Mesendoderm (in vitro differentiated cells): ENCODE measurements around the gene MAP3K4.

Source experiments
- DNase-seq: peaks from one replicate; pipeline ENCODE4 v3.0.0; 2013
- H2AK5ac ChIP-seq: 2 replicates; pipeline ENCODE4 v1.6.1; 2013; ENCODE audit warnings: low read length, inconsistent platforms
- H2BK120ac ChIP-seq: 2 replicates; pipeline ENCODE4 v1.6.1; 2013; ENCODE audit warnings: low read depth, mild to moderate bottlenecking, low read length, moderate library complexity, mixed read lengths
- H2BK15ac ChIP-seq: replicated peaks from 2 replicates; pipeline ENCODE4 v1.6.1; 2013; ENCODE audit warnings: low read depth, mild to moderate bottlenecking, moderate library complexity
- H2BK5ac ChIP-seq: 2 replicates; pipeline ENCODE4 v1.6.1; 2013; ENCODE audit warnings: low read length, inconsistent platforms
- H3K18ac ChIP-seq: 2 replicates; pipeline ENCODE4 v1.6.1; 2013; ENCODE audit warnings: mild to moderate bottlenecking, low read length, mixed read lengths
- H3K23ac ChIP-seq: one replicate; pipeline ENCODE4 v1.6.1; 2013; ENCODE audit warnings: low read length
- H3K27ac ChIP-seq: 2 replicates; pipeline ENCODE4 v1.5.1; 2013; ENCODE audit warnings: low read depth, mild to moderate bottlenecking, inconsistent platforms, low read length, moderate library complexity
- H3K27me3 ChIP-seq: 2 replicates; pipeline ENCODE4 v1.6.1; 2013; ENCODE audit warnings: low read length, control low read depth, mild to moderate bottlenecking, inconsistent platforms; ENCODE audit not compliant: insufficient read depth, poor library complexity
- H3K36me3 ChIP-seq: 2 replicates; pipeline ENCODE4 v1.6.1; 2013; ENCODE audit warnings: low read length, inconsistent platforms; ENCODE audit not compliant: control insufficient read depth, insufficient read depth
- H3K4ac ChIP-seq: one replicate; pipeline ENCODE4 v1.6.1; 2013; ENCODE audit warnings: low read depth, mild to moderate bottlenecking, low read length, moderate library complexity
- H3K4me1 ChIP-seq: 2 replicates; pipeline ENCODE4 v1.6.1; 2013; ENCODE audit warnings: low read depth, low read length, inconsistent platforms; ENCODE audit not compliant: control insufficient read depth
- H3K4me2 ChIP-seq: 2 replicates; pipeline ENCODE4 v1.6.1; 2013; ENCODE audit warnings: low read length
- H3K4me3 ChIP-seq: 2 replicates; pipeline ENCODE4 v1.5.1; 2013; ENCODE audit warnings: mild to moderate bottlenecking, low read length
- H3K56ac ChIP-seq: one replicate; pipeline ENCODE4 v1.6.1; 2013; ENCODE audit warnings: low read length
- H3K79me1 ChIP-seq: 2 replicates; pipeline ENCODE4 v1.6.1; 2013; ENCODE audit warnings: low read length, inconsistent platforms
- H3K79me2 ChIP-seq: 2 replicates; pipeline ENCODE4 v1.6.1; 2013; ENCODE audit warnings: mild to moderate bottlenecking, low read length; ENCODE audit not compliant: control insufficient read depth, insufficient read depth
- H3K9ac ChIP-seq: 2 replicates; pipeline ENCODE4 v1.6.1; 2013; ENCODE audit warnings: low read length, inconsistent platforms
- H4K5ac ChIP-seq: one replicate; pipeline ENCODE4 v1.6.1; 2013; ENCODE audit warnings: low read length
- H4K8ac ChIP-seq: one replicate; pipeline ENCODE4 v1.6.1; 2013; ENCODE audit warnings: low read depth, mild to moderate bottlenecking, control low read depth, low read length, moderate library complexity
- WGBS: extraction: QIAGEN DNeasy Blood & Tissue Kit; methylation state at CpG from one replicate; pipeline ENCODE4 v1.1.7; 2013; ENCODE audit warnings: low lambda C conversion rate, missing lambda C conversion rate; ENCODE audit not compliant: insufficient coverage; ENCODE audit errors: extremely low coverage; 5-methylcytosine and 5-hydroxymethylcytosine counted together

The MAP3K4 gene

DNA sequence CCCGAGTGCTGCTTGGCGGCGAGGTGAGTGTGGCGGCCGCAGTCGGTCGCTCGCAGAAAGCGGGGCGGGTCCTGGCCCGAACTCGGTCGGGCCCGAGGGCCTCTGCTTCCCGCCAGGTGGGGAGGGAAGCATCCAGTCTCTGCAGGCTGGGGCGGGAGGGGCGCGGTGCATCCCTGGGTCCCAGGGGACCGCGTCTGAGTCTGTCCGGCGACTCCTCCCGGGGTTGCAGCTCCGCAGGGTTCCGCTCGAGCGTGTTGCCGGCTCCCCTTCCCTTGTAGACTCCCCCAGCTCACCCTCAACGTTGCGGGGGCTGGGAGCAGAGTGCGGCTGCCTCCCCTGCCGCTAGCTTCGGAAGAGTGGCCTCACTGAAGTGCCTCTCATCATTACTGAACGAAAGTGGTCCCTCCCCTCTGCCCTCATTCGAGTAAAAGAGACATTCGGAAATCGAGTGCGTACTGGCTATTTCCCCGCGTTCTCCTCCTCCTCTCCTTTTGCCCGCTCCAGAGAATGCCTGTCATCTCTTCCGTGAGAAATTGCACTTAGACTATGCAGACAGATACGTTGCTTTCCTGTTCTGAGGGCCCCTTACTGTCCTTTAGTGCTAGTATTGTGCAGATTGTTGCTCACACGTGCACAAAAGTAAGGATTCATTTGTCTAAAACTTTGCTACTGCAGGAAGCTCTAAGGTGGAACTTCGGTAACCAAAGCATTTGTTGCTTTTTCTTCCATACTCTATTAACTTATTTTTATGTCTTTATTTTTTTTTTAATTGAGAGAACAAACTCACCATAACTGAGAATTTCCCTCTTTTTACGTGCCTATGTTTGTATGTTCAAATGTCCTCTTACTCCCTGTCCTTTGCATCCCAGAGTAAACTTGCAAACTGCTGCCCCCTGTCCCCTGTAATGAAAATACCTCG lies 751 bp downstream of the MAP3K4 start:
- no CpG with 5 or more reads among the region's 47 CpGs for WGBS
- peak overlapping the region; percentile 81 for H3K23ac ChIP-seq

DNA sequence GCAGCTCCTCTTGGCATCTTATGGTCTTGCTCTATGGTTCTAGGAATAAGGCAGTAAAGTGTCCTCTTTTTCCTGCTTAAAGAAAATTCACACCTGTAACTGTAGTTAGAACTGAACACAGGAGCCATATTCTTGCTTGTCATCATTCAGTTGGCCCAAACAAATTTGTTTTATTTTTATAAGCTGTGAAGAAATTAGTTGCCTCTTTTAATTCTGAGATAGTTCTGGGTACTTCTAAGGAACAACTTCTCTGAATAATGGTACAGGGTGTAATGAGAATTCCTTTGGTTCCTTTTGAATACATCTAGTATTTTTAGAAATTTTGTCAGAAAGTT lies 1.4 kb downstream of the MAP3K4 start:
- no peak overlapping the region for H3K56ac ChIP-seq

More for the DNA sequence above, 751 bp downstream of the MAP3K4 start:
- Histone ChIP-seq H3K27ac (peak overlapping the region; percentile 91), H2BK120ac (peak overlapping the region; percentile 22), H3K4ac (peak overlapping the region; percentile 83), H4K8ac (peak overlapping the region; percentile 30), H3K27me3 (no peaks in the 10 kb centered on the region), H3K4me1 (peaks cover 4% of the 10 kb centered on the region), H2BK5ac (peak overlapping the region; percentile 92), H3K4me2 (peak overlapping the region; percentile 100), H2BK15ac (no peak overlapping the region), H3K9ac (peak overlapping the region; percentile 99), H3K56ac (peak overlapping the region; percentile 99), H2AK5ac (no peak overlapping the region), H3K36me3 (no peaks in the 10 kb centered on the region), H3K18ac (peak overlapping the region; percentile 86), H4K5ac (no peak overlapping the region), H3K79me2 (peaks cover 41% of the 10 kb centered on the region), H3K79me1 (peaks cover 10% of the 10 kb centered on the region), H3K4me3 (peak overlapping the region; percentile 98)
- peak; percentile 88 for DNase-seq

DNA sequence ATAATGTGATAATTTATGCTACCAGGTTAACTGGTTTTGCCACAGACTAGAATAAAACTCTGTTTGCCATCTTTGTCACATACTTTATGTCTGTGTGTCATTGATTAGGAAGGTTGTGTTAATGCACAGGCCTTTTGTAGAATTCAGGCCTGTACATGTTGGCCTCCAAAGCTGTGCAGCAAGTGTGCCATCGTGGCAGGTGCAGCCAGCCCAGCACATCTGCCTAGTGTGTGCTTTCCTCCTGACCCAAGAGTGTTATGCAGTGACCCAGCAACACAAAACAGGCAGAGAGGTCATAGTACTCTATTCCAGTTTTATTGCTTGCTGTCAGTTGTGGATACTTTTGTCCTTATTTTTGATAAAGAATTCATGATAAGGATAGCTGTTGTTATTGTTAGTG lies 3.7 kb downstream of the MAP3K4 start:
- H2AK5ac ChIP-seq: no peak overlapping the region
- H3K4me2 ChIP-seq: no peak overlapping the region
- no peak overlapping the region for H2BK120ac ChIP-seq
- H3K9ac ChIP-seq: no peak overlapping the region
- peaks cover 12% of the 10 kb centered on the region for H3K79me1 ChIP-seq
- no peak overlapping the region for H4K5ac ChIP-seq
- H3K36me3 ChIP-seq: no peaks in the 10 kb centered on the region
- no peak for DNase-seq
- H3K4me1 ChIP-seq: peaks cover 4% of the 10 kb centered on the region
- H4K8ac ChIP-seq: no peak overlapping the region
- H3K18ac ChIP-seq: no peak overlapping the region
- no peak overlapping the region for H3K4me3 ChIP-seq
- H3K56ac ChIP-seq: no peak overlapping the region
- peaks cover 59% of the 10 kb centered on the region for H3K79me2 ChIP-seq
- no peak overlapping the region for H2BK15ac ChIP-seq
- no peak overlapping the region for H3K27ac ChIP-seq
- H2BK5ac ChIP-seq: no peak overlapping the region
- H3K23ac ChIP-seq: no peak overlapping the region
- no peak overlapping the region for H3K4ac ChIP-seq
- no peaks in the 10 kb centered on the region for H3K27me3 ChIP-seq
- no CpG with 5 or more reads among the region's 1 CpG for WGBS

More for the DNA sequence above, 1.4 kb downstream of the MAP3K4 start:
- H3K4me3 ChIP-seq: no peak overlapping the region
- H4K5ac ChIP-seq: no peak overlapping the region
- peaks cover 10% of the 10 kb centered on the region for H3K79me1 ChIP-seq
- H2BK15ac ChIP-seq: no peak overlapping the region
- H4K8ac ChIP-seq: no peak overlapping the region
- no peak overlapping the region for H3K23ac ChIP-seq
- H3K4me1 ChIP-seq: peaks cover 4% of the 10 kb centered on the region
- H3K4me2 ChIP-seq: no peak overlapping the region
- no peak overlapping the region for H2BK5ac ChIP-seq
- H3K27ac ChIP-seq: no peak overlapping the region
- no peak overlapping the region for H2AK5ac ChIP-seq
- no peak overlapping the region for H3K4ac ChIP-seq
- H3K18ac ChIP-seq: no peak overlapping the region
- H3K36me3 ChIP-seq: no peaks in the 10 kb centered on the region
- peaks cover 46% of the 10 kb centered on the region for H3K79me2 ChIP-seq
- no peaks in the 10 kb centered on the region for H3K27me3 ChIP-seq
- H3K9ac ChIP-seq: peak overlapping the region; percentile 62
- DNase-seq: no peak
- H2BK120ac ChIP-seq: no peak overlapping the region

DNA sequence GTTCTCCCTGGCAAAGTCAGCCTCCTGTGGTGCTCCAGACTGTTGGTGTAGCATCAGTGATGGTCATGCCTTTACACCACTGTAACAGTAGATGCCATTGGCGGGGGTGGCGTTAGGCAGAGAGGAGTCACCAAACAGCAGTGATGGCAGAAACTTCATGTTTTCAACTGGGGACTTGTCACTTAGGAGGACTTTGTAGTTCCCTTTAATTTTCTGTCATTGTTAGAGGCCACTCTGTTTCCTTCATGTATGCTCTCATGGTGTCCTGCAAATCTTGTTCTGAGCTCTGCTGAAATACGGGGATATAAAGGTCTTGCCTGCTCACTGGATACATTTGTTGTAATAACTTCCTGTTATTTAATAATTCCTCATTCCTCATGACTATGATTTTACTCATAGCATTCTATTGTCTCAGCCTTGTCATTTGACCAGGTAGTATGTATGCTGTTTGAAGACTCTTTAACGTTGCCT lies 4.6 kb downstream of the MAP3K4 start:
- Histone ChIP-seq H2BK15ac (no peak overlapping the region), H3K4me2 (no peak overlapping the region), H3K79me1 (peaks cover 12% of the 10 kb centered on the region), H4K5ac (no peak overlapping the region), H2AK5ac (no peak overlapping the region), H3K27ac (no peak overlapping the region), H4K8ac (no peak overlapping the region), H3K9ac (no peak overlapping the region), H3K4ac (no peak overlapping the region), H2BK5ac (no peak overlapping the region), H2BK120ac (no peak overlapping the region), H3K27me3 (no peaks in the 10 kb centered on the region), H3K4me3 (no peak overlapping the region), H3K4me1 (peaks cover 4% of the 10 kb centered on the region), H3K23ac (no peak overlapping the region), H3K18ac (no peak overlapping the region), H3K56ac (no peak overlapping the region), H3K79me2 (peaks cover 61% of the 10 kb centered on the region), H3K36me3 (no peaks in the 10 kb centered on the region)
- DNase-seq: no peak
- WGBS: no CpG with 5 or more reads among the region's 4 CpGs

DNA sequence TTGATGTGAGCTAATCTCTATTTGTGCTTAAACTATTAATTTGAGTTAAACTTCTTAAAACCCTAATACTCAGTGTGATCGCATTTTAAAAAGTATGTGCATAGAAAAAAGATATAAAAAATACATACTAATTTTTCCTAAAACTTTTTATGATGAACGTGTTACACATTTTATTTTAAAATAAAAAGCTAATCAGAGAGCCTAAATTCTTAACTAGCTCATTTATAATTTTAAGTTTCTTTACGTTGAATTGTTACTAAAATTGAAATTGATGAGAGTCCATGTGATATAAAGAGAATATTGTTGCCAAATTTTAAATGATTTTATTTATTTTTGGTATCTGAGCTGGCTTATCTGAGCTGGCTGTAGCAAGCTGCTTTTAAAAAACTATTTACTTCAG lies 6.6 kb downstream of the MAP3K4 start:
- H3K36me3 ChIP-seq: no peaks in the 10 kb centered on the region
- H3K27ac ChIP-seq: no peak overlapping the region
- H3K4me1 ChIP-seq: peaks cover 4% of the 10 kb centered on the region
- H3K4ac ChIP-seq: no peak overlapping the region
- H3K9ac ChIP-seq: no peak overlapping the region
- no peak overlapping the region for H3K4me3 ChIP-seq
- H2BK5ac ChIP-seq: no peak overlapping the region
- no peak overlapping the region for H3K56ac ChIP-seq
- H4K5ac ChIP-seq: no peak overlapping the region
- H4K8ac ChIP-seq: no peak overlapping the region
- no peak overlapping the region for H3K18ac ChIP-seq
- peaks cover 57% of the 10 kb centered on the region for H3K79me2 ChIP-seq
- no peak for DNase-seq
- H3K23ac ChIP-seq: no peak overlapping the region
- no peak overlapping the region for H2BK120ac ChIP-seq
- peaks cover 11% of the 10 kb centered on the region for H3K79me1 ChIP-seq
- WGBS: no CpG with 5 or more reads among the region's 3 CpGs
- no peak overlapping the region for H3K4me2 ChIP-seq
- no peaks in the 10 kb centered on the region for H3K27me3 ChIP-seq
- H2BK15ac ChIP-seq: no peak overlapping the region
- no peak overlapping the region for H2AK5ac ChIP-seq
